ENCODE data around the gene MRPS31. TPM values are rescaled to one million over a fixed set of nuclear protein-coding genes. Genes with fewer than 3 reads are reported as not detected.
A peak's percentile ranks its signal among the peaks of the same experiment; 100 is the strongest.
"Not testable (repeated sequence)": the region's sequence is repeated elsewhere in the genome, so short reads cannot be mapped to it uniquely, and the experiment has no call there.

Gene MRPS31
- polyA plus RNA-seq, 4 donors = 19.2 to 32.8 (median 22.9) TPM

- Histone ChIP-seq H3K36me3 (ENCODE audit: control insufficient read depth in 3 of 3, insufficient read depth in 2 of 3, low read depth in 1 of 3, low read length in 3 of 3) (no peaks in the 10 kb centered on the region), H3K4me3 (ENCODE audit: low read depth in 1 of 3, low read length in 3 of 3) (no peak overlapping the region), H3K27me3 (ENCODE audit: control insufficient read depth in 3 of 3, insufficient read depth in 3 of 3, low read length in 3 of 3) (no peaks in the 10 kb centered on the region), H3K27ac (ENCODE audit: low read depth in 1 of 3, low read length in 2 of 3) (peak overlapping the region in 2 of 3 donors; percentile 46 to 76), H3K4me1 (ENCODE audit: control insufficient read depth in 3 of 3, insufficient read depth in 2 of 3, low read depth in 1 of 3, low read length in 2 of 3) (peaks cover 0 to 5% (median 3%) of the 10 kb centered on the region in 3 donors), H3K9me3 (ENCODE audit: control insufficient read depth in 2 of 2, insufficient read depth in 1 of 2, low read depth in 1 of 2, low read length in 1 of 2) (no peaks in the 10 kb centered on the region)
- no peak for FAIRE-seq
- DNase-seq = no peak
- WGBS, 3 donors = 88 to 99% (median 94%) methylated on average over 4 of the region's 4 CpGs
These were observed 15.6 kb upstream of the MRPS31 start for GRCh38 chr13:40786568-40786996.

- Histone ChIP-seq H3K27me3 (ENCODE audit: control insufficient read depth in 3 of 3, insufficient read depth in 3 of 3, low read length in 3 of 3) (no peaks in the 10 kb centered on the region), H3K36me3 (ENCODE audit: control insufficient read depth in 3 of 3, insufficient read depth in 2 of 3, low read depth in 1 of 3, low read length in 3 of 3) (no peaks in the 10 kb centered on the region), H3K4me1 (ENCODE audit: control insufficient read depth in 3 of 3, insufficient read depth in 2 of 3, low read depth in 1 of 3, low read length in 2 of 3) (peaks cover 0 to 5% (median 0%) of the 10 kb centered on the region in 3 donors), H3K27ac (ENCODE audit: low read depth in 1 of 3, low read length in 2 of 3) (no peak overlapping the region), H3K9me3 (ENCODE audit: control insufficient read depth in 2 of 2, insufficient read depth in 1 of 2, low read depth in 1 of 2, low read length in 1 of 2) (no peaks in the 10 kb centered on the region), H3K4me3 (ENCODE audit: low read depth in 1 of 3, low read length in 3 of 3) (no peak overlapping the region)
- WGBS, 3 donors = 88 to 90% (median 90%) methylated on average over 4 of the region's 4 CpGs
- DNase-seq (no peak), FAIRE-seq (no peak)
These were observed 13.6 kb upstream of the MRPS31 start for GRCh38 chr13:40784540-40784939.

GRCh38 chr13:40782971-40783370 is 12.0 kb upstream of the MRPS31 start:
- not testable (repeated sequence) for DNase-seq
- WGBS, 3 donors = 92 to 100% (median 96%) methylated on average over 1 of the region's 1 CpG

DNA sequence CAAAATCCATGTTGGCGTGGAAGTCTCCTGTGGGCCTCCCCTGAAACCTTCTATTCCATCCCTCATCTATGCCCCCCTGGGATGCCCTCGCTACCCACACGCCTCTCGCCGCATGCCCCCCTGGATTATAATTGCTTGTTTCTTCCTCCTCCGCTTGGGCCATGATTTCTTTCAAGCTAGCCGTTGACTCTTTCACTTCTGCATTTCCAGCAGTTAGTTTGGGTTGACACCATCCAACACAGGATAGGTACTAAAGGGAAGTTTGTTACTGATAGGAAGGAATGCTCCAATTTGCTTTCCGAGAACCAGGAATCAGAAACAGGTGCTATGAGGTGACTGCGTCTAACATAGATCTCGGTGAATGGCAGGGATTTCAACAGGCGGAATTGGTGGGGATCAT is 10.7 kb upstream of the MRPS31 start:
- H3K4me1 ChIP-seq (ENCODE audit: control insufficient read depth in 3 of 3, insufficient read depth in 2 of 3, low read depth in 1 of 3, low read length in 2 of 3) = peaks cover 0 to 4% (median 3%) of the 10 kb centered on the region in 3 donors
- H3K27me3 ChIP-seq (ENCODE audit: control insufficient read depth in 3 of 3, insufficient read depth in 3 of 3, low read length in 3 of 3) = no peaks in the 10 kb centered on the region
- DNase-seq = no peak
- no peak for FAIRE-seq
- H3K36me3 ChIP-seq (ENCODE audit: control insufficient read depth in 3 of 3, insufficient read depth in 2 of 3, low read depth in 1 of 3, low read length in 3 of 3) = no peaks in the 10 kb centered on the region
- no peak overlapping the region for H3K4me3 ChIP-seq (ENCODE audit: low read depth in 1 of 3, low read length in 3 of 3)
- no peak overlapping the region for H3K27ac ChIP-seq (ENCODE audit: low read depth in 1 of 3, low read length in 2 of 3)
- 90 to 95% (median 95%) methylated on average over 11 of the region's 11 CpGs for WGBS, 3 donors
- H3K9me3 ChIP-seq (ENCODE audit: control insufficient read depth in 2 of 2, insufficient read depth in 1 of 2, low read depth in 1 of 2, low read length in 1 of 2) = no peaks in the 10 kb centered on the region

More at GRCh38 chr13:40782971-40783370, 12.0 kb upstream of the MRPS31 start:
- not testable (repeated sequence) for FAIRE-seq; H3K27ac ChIP-seq (ENCODE audit: low read depth in 1 of 3, low read length in 2 of 3); H3K36me3 ChIP-seq (ENCODE audit: control insufficient read depth in 3 of 3, insufficient read depth in 2 of 3, low read depth in 1 of 3, low read length in 3 of 3); H3K27me3 ChIP-seq (ENCODE audit: control insufficient read depth in 3 of 3, insufficient read depth in 3 of 3, low read length in 3 of 3); H3K9me3 ChIP-seq (ENCODE audit: control insufficient read depth in 2 of 2, insufficient read depth in 1 of 2, low read depth in 1 of 2, low read length in 1 of 2); H3K4me1 ChIP-seq (ENCODE audit: control insufficient read depth in 3 of 3, insufficient read depth in 2 of 3, low read depth in 1 of 3, low read length in 2 of 3); H3K4me3 ChIP-seq (ENCODE audit: low read depth in 1 of 3, low read length in 3 of 3)

DNA sequence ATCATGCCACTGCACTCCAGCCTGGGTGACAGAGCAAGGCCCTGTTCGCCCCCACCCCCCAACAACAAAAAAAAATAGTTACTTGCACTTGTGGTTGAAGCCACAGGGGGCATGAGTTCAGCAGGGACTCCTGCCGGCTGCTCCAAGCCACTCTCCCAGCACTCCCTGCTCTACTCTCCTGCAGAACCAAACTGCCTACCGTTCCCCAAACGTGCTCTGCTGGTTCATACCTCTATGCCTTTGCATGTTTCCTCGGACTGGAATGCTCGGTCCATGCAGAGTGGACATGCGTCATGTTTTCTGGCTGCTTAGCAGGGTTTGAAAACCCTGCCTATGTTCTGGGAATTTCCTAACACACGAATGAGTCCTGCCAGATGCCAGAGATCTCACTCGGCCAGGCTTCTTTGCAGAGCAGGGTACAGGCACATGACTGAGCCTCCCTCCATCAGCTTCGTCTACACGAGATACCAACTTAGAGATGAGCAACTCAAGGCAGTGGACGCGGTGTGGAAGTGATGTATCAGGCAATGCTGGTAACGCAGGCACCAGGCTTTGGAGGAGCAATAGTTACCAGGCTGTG is 9.9 kb upstream of the MRPS31 start:
- FAIRE-seq = no peak
- H3K9me3 ChIP-seq (ENCODE audit: control insufficient read depth in 2 of 2, insufficient read depth in 1 of 2, low read depth in 1 of 2, low read length in 1 of 2) = no peaks in the 10 kb centered on the region
- H3K36me3 ChIP-seq (ENCODE audit: control insufficient read depth in 3 of 3, insufficient read depth in 2 of 3, low read depth in 1 of 3, low read length in 3 of 3) = no peaks in the 10 kb centered on the region
- 79 to 87% (median 80%) methylated on average over 14 of the region's 14 CpGs for WGBS, 3 donors
- no peak overlapping the region for H3K4me3 ChIP-seq (ENCODE audit: low read depth in 1 of 3, low read length in 3 of 3)
- H3K4me1 ChIP-seq (ENCODE audit: control insufficient read depth in 3 of 3, insufficient read depth in 2 of 3, low read depth in 1 of 3, low read length in 2 of 3) = peaks cover 0 to 4% (median 3%) of the 10 kb centered on the region in 3 donors
- no peak for DNase-seq
- no peaks in the 10 kb centered on the region for H3K27me3 ChIP-seq (ENCODE audit: control insufficient read depth in 3 of 3, insufficient read depth in 3 of 3, low read length in 3 of 3)
- no peak overlapping the region for H3K27ac ChIP-seq (ENCODE audit: low read depth in 1 of 3, low read length in 2 of 3)

GRCh38 chr13:40779796-40780285 is 8.9 kb upstream of the MRPS31 start:
- DNase-seq = no peak
- no peak for FAIRE-seq

DNA sequence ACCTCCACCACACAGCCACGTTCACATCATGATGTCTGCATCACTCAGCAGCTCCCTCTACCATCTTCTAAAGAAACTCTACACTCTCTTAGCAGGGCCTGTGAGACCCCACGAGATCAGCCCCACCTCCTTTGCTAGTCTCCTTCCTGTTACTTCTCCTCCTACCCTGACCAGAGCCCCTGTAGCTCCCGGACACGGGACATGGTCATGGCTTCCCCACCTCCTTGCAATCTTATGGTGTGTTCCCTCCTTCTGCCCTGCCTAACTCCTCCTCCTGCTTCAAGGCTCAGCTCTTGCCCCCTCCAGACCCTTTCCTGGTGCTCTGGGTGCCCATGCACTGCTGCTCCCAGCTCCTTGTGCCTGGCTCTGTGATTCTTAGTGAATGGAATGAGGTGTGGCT is 8.1 kb upstream of the MRPS31 start:
- Histone ChIP-seq H3K9me3 (ENCODE audit: control insufficient read depth in 2 of 2, insufficient read depth in 1 of 2, low read depth in 1 of 2, low read length in 1 of 2) (no peaks in the 10 kb centered on the region), H3K36me3 (ENCODE audit: control insufficient read depth in 3 of 3, insufficient read depth in 2 of 3, low read depth in 1 of 3, low read length in 3 of 3) (no peaks in the 10 kb centered on the region), H3K4me1 (ENCODE audit: control insufficient read depth in 3 of 3, insufficient read depth in 2 of 3, low read depth in 1 of 3, low read length in 2 of 3) (peaks cover 0 to 4% (median 3%) of the 10 kb centered on the region in 3 donors), H3K4me3 (ENCODE audit: low read depth in 1 of 3, low read length in 3 of 3) (no peak overlapping the region), H3K27me3 (ENCODE audit: control insufficient read depth in 3 of 3, insufficient read depth in 3 of 3, low read length in 3 of 3) (no peaks in the 10 kb centered on the region), H3K27ac (ENCODE audit: low read depth in 1 of 3, low read length in 2 of 3) (no peak overlapping the region)
- DNase-seq (no peak), FAIRE-seq (no peak)
- 55 to 70% (median 64%) methylated on average over 4 of the region's 4 CpGs for WGBS, 3 donors

More at GRCh38 chr13:40779796-40780285, 8.9 kb upstream of the MRPS31 start:
- WGBS, 3 donors = 91 to 97% (median 93%) methylated on average over 5 of the region's 5 CpGs
- no peaks in the 10 kb centered on the region for H3K36me3 ChIP-seq (ENCODE audit: control insufficient read depth in 3 of 3, insufficient read depth in 2 of 3, low read depth in 1 of 3, low read length in 3 of 3)
- H3K4me1 ChIP-seq (ENCODE audit: control insufficient read depth in 3 of 3, insufficient read depth in 2 of 3, low read depth in 1 of 3, low read length in 2 of 3) = peaks cover 0 to 4% (median 3%) of the 10 kb centered on the region in 3 donors
- H3K9me3 ChIP-seq (ENCODE audit: control insufficient read depth in 2 of 2, insufficient read depth in 1 of 2, low read depth in 1 of 2, low read length in 1 of 2) = no peaks in the 10 kb centered on the region
- H3K4me3 ChIP-seq (ENCODE audit: low read depth in 1 of 3, low read length in 3 of 3) = no peak overlapping the region
- no peaks in the 10 kb centered on the region for H3K27me3 ChIP-seq (ENCODE audit: control insufficient read depth in 3 of 3, insufficient read depth in 3 of 3, low read length in 3 of 3)
- H3K27ac ChIP-seq (ENCODE audit: low read depth in 1 of 3, low read length in 2 of 3) = no peak overlapping the region

- no peaks in the 10 kb centered on the region for H3K27me3 ChIP-seq (ENCODE audit: control insufficient read depth in 3 of 3, insufficient read depth in 3 of 3, low read length in 3 of 3)
- no peak for FAIRE-seq
- peak overlapping the region in 2 of 3 donors; percentile 40 to 55 for H3K27ac ChIP-seq (ENCODE audit: low read depth in 1 of 3, low read length in 2 of 3)
- H3K4me3 ChIP-seq (ENCODE audit: low read depth in 1 of 3, low read length in 3 of 3) = no peak overlapping the region
- no peaks in the 10 kb centered on the region for H3K36me3 ChIP-seq (ENCODE audit: control insufficient read depth in 3 of 3, insufficient read depth in 2 of 3, low read depth in 1 of 3, low read length in 3 of 3)
- peak; percentile 61 to 65 for DNase-seq
- H3K9me3 ChIP-seq (ENCODE audit: control insufficient read depth in 2 of 2, insufficient read depth in 1 of 2, low read depth in 1 of 2, low read length in 1 of 2) = no peaks in the 10 kb centered on the region
- peaks cover 0 to 9% (median 3%) of the 10 kb centered on the region in 3 donors for H3K4me1 ChIP-seq (ENCODE audit: control insufficient read depth in 3 of 3, insufficient read depth in 2 of 3, low read depth in 1 of 3, low read length in 2 of 3)
- 15 to 44% (median 43%) methylated on average over 3 of the region's 3 CpGs for WGBS, 3 donors
These were observed 6.8 kb upstream of the MRPS31 start for GRCh38 chr13:40777809-40778175.
